Measurements from ENCODE around the gene TCF25. TPM values are rescaled to one million over a fixed set of nuclear protein-coding genes. Genes with fewer than 3 reads are reported as not detected.
"Not testable (repeated sequence)": the region's sequence is repeated elsewhere in the genome, so short reads cannot be mapped to it uniquely, and the experiment has no call there.

Gene TCF25, protein sequence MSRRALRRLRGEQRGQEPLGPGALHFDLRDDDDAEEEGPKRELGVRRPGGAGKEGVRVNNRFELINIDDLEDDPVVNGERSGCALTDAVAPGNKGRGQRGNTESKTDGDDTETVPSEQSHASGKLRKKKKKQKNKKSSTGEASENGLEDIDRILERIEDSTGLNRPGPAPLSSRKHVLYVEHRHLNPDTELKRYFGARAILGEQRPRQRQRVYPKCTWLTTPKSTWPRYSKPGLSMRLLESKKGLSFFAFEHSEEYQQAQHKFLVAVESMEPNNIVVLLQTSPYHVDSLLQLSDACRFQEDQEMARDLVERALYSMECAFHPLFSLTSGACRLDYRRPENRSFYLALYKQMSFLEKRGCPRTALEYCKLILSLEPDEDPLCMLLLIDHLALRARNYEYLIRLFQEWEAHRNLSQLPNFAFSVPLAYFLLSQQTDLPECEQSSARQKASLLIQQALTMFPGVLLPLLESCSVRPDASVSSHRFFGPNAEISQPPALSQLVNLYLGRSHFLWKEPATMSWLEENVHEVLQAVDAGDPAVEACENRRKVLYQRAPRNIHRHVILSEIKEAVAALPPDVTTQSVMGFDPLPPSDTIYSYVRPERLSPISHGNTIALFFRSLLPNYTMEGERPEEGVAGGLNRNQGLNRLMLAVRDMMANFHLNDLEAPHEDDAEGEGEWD
- 100 to 1,000 TPM in 2 of 4 donors, 10 to 100 TPM in 2; 79.7 to 124 (median 101) TPM for total RNA-seq

DNA sequence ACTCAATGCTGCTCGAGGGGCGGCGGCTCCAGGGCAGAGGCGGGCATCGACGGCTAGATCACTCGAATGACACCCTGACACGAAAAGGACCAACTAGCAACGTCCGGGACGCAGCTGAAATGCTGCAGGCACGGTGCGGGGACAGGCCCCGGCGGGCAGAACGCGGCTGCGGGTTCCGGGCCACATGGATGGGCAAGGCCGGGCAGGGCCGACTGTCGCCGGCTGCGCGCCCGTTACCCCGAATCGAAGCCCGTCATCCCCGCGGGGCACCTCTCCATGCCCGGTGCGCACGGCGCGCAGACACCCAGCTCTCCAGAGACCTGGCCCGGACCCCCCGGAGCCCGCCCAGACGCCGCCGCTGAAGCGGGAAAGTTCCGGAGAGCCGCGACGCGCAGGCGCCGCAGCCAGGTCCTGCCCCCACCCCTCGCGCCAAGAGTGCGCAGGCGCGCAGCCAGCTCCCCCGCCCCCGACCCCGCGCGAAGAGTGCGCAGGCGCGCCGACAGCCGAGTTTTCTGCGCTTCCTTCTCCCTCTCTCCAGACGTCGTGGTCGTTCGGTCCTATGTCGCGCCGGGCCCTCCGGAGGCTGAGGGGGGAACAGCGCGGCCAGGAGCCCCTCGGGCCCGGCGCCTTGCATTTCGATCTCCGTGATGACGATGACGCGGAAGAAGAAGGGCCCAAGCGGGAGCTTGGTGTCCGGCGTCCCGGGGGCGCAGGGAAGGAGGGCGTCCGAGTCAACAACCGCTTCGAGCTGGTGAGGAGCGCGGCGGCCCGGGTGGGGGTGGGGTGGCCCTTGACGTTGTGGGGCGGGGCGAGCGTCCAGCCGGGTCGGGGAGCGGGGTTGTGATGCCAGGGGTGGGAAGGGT lies at the start of gene TCF25:
Gene TCF25, plus strand, starts transcription at position 484 of the 863 bp plus-strand sequence. Its CDS starts 76 bp downstream, at position 560.
- Histone ChIP-seq H3K4me1 (peaks cover 14 to 29% (median 16%) of the 10 kb centered on the region in 3 donors), H3K36me3 (peaks cover 0 to 27% (median 0%) of the 10 kb centered on the region in 3 donors), H3K27ac (peak within 1 kb of the TSS; percentile 99 to 100 (median 100)), H3K4me3 (peak within 1 kb of the TSS; percentile 73 to 97 (median 82)), H3K9me3 (no peaks in the 10 kb centered on the region), H3K27me3 (no peaks in the 10 kb centered on the region)
- WGBS, 2 donors, result 0% methylated on average over 1 of the region's 104 CpGs; no CpG with 5 or more reads in 1 of the 2 donors
- TF ChIP-seq POLR2A (IDR thresholded peaks at IDR 0.05), result peak in 3 of 4 donors; percentile 49 to 89 (median 68)
- TF ChIP-seq CTCF (IDR thresholded peaks at IDR 0.05), result no peak
- DNase-seq, result no peak
- intact Hi-C loops (cut with DNase I), result no loop called here

- H3K27ac ChIP-seq; H3K4me3 ChIP-seq; H3K27me3 ChIP-seq; H3K36me3 ChIP-seq; H3K9me3 ChIP-seq; intact Hi-C loops (cut with DNase I); DNase-seq: not testable (repeated sequence)
- WGBS, 2 donors, result 83 to 84% methylated on average over 5 of the region's 5 CpGs
- peaks cover 6 to 25% (median 11%) of the 10 kb centered on the region in 3 donors for H3K4me1 ChIP-seq
Measured at GRCh38 chr16:89823824-89824148, 49.6 kb upstream of the TCF25 start.

DNA sequence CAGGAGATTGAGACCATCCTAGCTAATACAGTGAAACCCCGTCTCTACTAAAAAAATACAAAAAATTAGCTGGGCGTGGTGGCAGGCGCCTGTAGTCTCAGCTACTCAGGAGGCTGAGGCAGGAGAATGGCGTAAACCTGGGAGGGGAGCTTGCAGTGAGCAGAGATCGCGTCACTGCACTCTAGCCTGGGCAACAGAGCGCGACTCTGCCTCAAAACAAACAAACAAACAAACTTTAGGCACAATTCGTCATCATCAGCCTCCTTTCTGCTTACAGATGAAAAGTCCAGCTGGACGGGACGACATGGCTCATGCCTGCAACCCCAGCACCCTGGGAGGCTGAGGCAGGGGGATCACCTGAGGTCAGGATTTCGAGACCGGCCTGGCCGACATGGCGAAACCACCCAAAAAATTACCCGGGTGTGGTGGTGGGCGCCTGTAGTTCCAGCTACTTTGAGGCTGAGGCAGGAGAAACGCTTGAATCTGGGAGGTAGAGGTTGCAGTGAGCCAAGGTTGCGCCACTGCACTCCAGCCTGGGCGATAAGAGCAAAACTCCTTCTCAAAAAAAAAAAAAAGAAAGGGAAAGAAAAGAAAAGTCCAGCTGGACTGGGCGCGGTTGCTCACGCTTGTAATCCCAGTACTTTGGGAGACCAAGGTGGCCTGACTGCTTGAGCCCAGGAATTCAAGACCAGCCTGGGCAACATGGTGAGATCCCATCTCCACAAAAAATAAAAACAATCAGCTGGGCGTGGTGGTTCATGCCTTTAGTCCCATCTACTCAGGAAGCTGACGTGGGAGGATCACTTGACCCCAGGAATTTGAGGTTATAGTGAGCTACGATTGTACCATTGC lies 46.6 kb upstream of the TCF25 start:
- DNase-seq, result no peak
- Histone ChIP-seq H3K9me3 (no peaks in the 10 kb centered on the region), H3K27ac (no peak overlapping the region), H3K36me3 (no peaks in the 10 kb centered on the region), H3K4me3 (no peak overlapping the region), H3K4me1 (peaks cover 10 to 33% (median 14%) of the 10 kb centered on the region in 3 donors), H3K27me3 (peaks cover 0 to 7% (median 0%) of the 10 kb centered on the region in 4 donors)
- no peak for TF ChIP-seq CTCF (IDR thresholded peaks at IDR 0.05)
- no peak for TF ChIP-seq POLR2A (IDR thresholded peaks at IDR 0.05)
- WGBS, 2 donors, result 83 to 84% methylated on average over 19 to 25 of the region's 26 CpGs
- intact Hi-C loops (cut with DNase I), result no loop called here

- Histone ChIP-seq H3K27me3 (peaks cover 0 to 7% (median 0%) of the 10 kb centered on the region in 4 donors), H3K9me3 (no peaks in the 10 kb centered on the region), H3K4me1 (peaks cover 10 to 27% (median 14%) of the 10 kb centered on the region in 3 donors), H3K36me3 (no peaks in the 10 kb centered on the region), H3K4me3 (peak overlapping the region; percentile 54 to 77 (median 60)), H3K27ac (peak overlapping the region; percentile 70 to 77 (median 76))
- DNase-seq, result no peak
- TF ChIP-seq POLR2A (IDR thresholded peaks at IDR 0.05) (no peak), CTCF (IDR thresholded peaks at IDR 0.05) (no peak)
- intact Hi-C loops (cut with DNase I), result no loop called here
- 9 to 27% methylated on average over 9 to 15 of the region's 43 CpGs for WGBS, 2 donors
Measured at GRCh38 chr16:89827383-89828198, 45.8 kb upstream of the TCF25 start.

Data from esophagus squamous epithelium (tissue), 5 donors.